ENCODE measurements around the gene SERPINB1.
"Not testable (repeated sequence)": the region's sequence is repeated elsewhere in the genome, so short reads cannot be mapped to it uniquely, and the experiment has no call there.

DNA sequence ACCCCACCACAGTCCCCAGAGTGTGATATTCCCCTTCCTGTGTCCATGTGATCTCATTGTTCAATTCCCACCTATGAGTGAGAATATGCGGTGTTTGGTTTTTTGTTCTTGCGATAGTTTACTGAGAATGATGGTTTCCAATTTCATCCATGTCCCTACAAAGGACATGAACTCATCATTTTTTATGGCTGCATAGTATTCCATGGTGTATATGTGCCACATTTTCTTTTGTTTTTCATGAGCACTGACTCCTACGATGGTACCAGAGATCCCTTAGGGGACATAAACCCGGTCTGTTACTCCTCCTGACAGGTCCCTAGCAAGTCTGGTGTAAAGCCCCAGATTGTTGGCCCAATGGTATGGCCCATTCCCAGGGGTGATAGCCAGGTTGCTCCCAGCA is 40.0 kb downstream of the SERPINB1 start:
- TF ChIP-seq POLR2A (IDR thresholded peaks at IDR 0.05) = not testable (repeated sequence)
- TF ChIP-seq, protein P1, sequence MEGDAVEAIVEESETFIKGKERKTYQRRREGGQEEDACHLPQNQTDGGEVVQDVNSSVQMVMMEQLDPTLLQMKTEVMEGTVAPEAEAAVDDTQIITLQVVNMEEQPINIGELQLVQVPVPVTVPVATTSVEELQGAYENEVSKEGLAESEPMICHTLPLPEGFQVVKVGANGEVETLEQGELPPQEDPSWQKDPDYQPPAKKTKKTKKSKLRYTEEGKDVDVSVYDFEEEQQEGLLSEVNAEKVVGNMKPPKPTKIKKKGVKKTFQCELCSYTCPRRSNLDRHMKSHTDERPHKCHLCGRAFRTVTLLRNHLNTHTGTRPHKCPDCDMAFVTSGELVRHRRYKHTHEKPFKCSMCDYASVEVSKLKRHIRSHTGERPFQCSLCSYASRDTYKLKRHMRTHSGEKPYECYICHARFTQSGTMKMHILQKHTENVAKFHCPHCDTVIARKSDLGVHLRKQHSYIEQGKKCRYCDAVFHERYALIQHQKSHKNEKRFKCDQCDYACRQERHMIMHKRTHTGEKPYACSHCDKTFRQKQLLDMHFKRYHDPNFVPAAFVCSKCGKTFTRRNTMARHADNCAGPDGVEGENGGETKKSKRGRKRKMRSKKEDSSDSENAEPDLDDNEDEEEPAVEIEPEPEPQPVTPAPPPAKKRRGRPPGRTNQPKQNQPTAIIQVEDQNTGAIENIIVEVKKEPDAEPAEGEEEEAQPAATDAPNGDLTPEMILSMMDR (IDR thresholded peaks at IDR 0.05) = not testable (repeated sequence)
